Calu3 (cell line): Measurements from ENCODE around the gene TMPRSS11A. TPM values are rescaled to one million over a fixed set of nuclear protein-coding genes. Genes with fewer than 3 reads are reported as not detected.

ENCODE experiments used
- BruUV-seq: library from RNA; stranded (reverse); fragments of 400-500 nt; replicated peaks from 2 replicates; lab custom pipeline; 2021; lab: Mats Ljungman, UMichigan
- CTCF ChIA-PET: fragments of 300-600 bp; sonication (Branson Sonifier 250); formaldehyde crosslinking; loops from one replicate; lab custom pipeline; 2022; ENCODE audit warnings: antibody characterized with exemption; lab: Charles Lee
- DNase-seq: peaks from one replicate; pipeline ENCODE4 v3.0.0; 2022
- H3K27ac Mint-ChIP-seq: one replicate; pipeline ENCODE4 v1.8.0; 2022; ENCODE audit warnings: mixed read lengths; ENCODE audit not compliant: unreplicated experiment
- H3K27me3 Mint-ChIP-seq: one replicate; pipeline ENCODE4 v1.8.0; 2022; ENCODE audit warnings: mixed read lengths; ENCODE audit not compliant: unreplicated experiment
- H3K36me3 Mint-ChIP-seq: one replicate; pipeline ENCODE4 v1.8.0; 2022; ENCODE audit warnings: mild to moderate bottlenecking, moderate library complexity, mixed read lengths; ENCODE audit not compliant: insufficient read depth, unreplicated experiment
- H3K4me1 Mint-ChIP-seq: one replicate; pipeline ENCODE4 v1.8.0; 2022; ENCODE audit warnings: mild to moderate bottlenecking, low read depth, mixed read lengths; ENCODE audit not compliant: unreplicated experiment
- H3K4me3 Mint-ChIP-seq: one replicate; pipeline ENCODE4 v1.8.0; 2022; ENCODE audit warnings: mild to moderate bottlenecking, low read depth, moderate library complexity, mixed read lengths; ENCODE audit not compliant: unreplicated experiment
- H3K9me3 Mint-ChIP-seq: one replicate; pipeline ENCODE4 v1.8.0; 2022; ENCODE audit warnings: low read depth, mixed read lengths; ENCODE audit not compliant: unreplicated experiment
- CTCF ChIP-seq: fragments of 200-600 bp; IDR thresholded peaks from one replicate; pipeline ENCODE4 v1.8.0; 2022; ENCODE audit warnings: antibody characterized with exemption; ENCODE audit not compliant: unreplicated experiment
- intact Hi-C: fragments of 100-400 bp; cut with micrococcal nuclease; formaldehyde crosslinking; loops from one replicate; pipeline ENCODE4 v1.10.0; 2022; ENCODE audit not compliant: unreplicated experiment
- total RNA-seq: library from RNA; stranded (reverse); gene quantifications from 2 replicates; pipeline ENCODE4 v1.2.3, GENCODE V29; 2022

TMPRSS11A gene
- total RNA-seq, 1 experiment from 2014 or later: not detected

GRCh38 chr4:67954890-67955289 is 8.4 kb downstream of the TMPRSS11A start:
- no peaks in the 10 kb centered on the region for H3K27me3 Mint-ChIP-seq
- intact Hi-C loops: loop anchor here (1.0 kb wide), 1 partner anchor 23 kb away; no protein-coding TSS in a partner anchor
- no peaks in the 10 kb centered on the region for H3K36me3 Mint-ChIP-seq
- CTCF ChIA-PET: no interaction called here
- TF ChIP-seq CTCF: no peak
- BruUV-seq: no TSS peak
- no peak for DNase-seq
- H3K4me1 Mint-ChIP-seq: no peaks in the 10 kb centered on the region
- H3K9me3 Mint-ChIP-seq: peaks cover 4% of the 10 kb centered on the region
- no peak overlapping the region for H3K27ac Mint-ChIP-seq
- no peak overlapping the region for H3K4me3 Mint-ChIP-seq

GRCh38 chr4:67941074-67941473 is 22.2 kb downstream of the TMPRSS11A start:
- CTCF ChIA-PET: no interaction called here
- Mint-ChIP-seq H3K4me1 (no peaks in the 10 kb centered on the region), H3K27ac (no peak overlapping the region), H3K9me3 (peaks cover 4% of the 10 kb centered on the region), H3K4me3 (no peak overlapping the region), H3K36me3 (no peaks in the 10 kb centered on the region), H3K27me3 (no peaks in the 10 kb centered on the region)
- DNase-seq: no peak
- BruUV-seq: no TSS peak
- intact Hi-C loops: no loop called here
- no peak for TF ChIP-seq CTCF

GRCh38 chr4:67940506-67940905 is 22.8 kb downstream of the TMPRSS11A start:
- no peaks in the 10 kb centered on the region for H3K36me3 Mint-ChIP-seq
- DNase-seq: no peak
- no TSS peak for BruUV-seq
- no peak overlapping the region for H3K4me3 Mint-ChIP-seq
- no peak overlapping the region for H3K27ac Mint-ChIP-seq
- CTCF ChIA-PET: no interaction called here
- no peaks in the 10 kb centered on the region for H3K4me1 Mint-ChIP-seq
- H3K27me3 Mint-ChIP-seq: no peaks in the 10 kb centered on the region
- peaks cover 4% of the 10 kb centered on the region for H3K9me3 Mint-ChIP-seq
- intact Hi-C loops: no loop called here
- TF ChIP-seq CTCF: no peak

- H3K4me1 Mint-ChIP-seq: no peaks in the 10 kb centered on the region
- no peak overlapping the region for H3K27ac Mint-ChIP-seq
- H3K9me3 Mint-ChIP-seq: peaks cover 4% of the 10 kb centered on the region
- no peak for TF ChIP-seq CTCF
- H3K4me3 Mint-ChIP-seq: no peak overlapping the region
- intact Hi-C loops: no loop called here
- CTCF ChIA-PET: no interaction called here
- DNase-seq: no peak
- no peaks in the 10 kb centered on the region for H3K27me3 Mint-ChIP-seq
- BruUV-seq: no TSS peak
- no peaks in the 10 kb centered on the region for H3K36me3 Mint-ChIP-seq
Observed at GRCh38 chr4:67939195-67939594, 24.1 kb downstream of the TMPRSS11A start.
